HepG2 (cell line): ENCODE data around the gene HNRNPAB. TPM values are rescaled to one million over a fixed set of nuclear protein-coding genes. Genes with fewer than 3 reads are reported as not detected.

Source experiments
- ARID5B ChIP-seq: IDR thresholded peaks from 2 replicates; pipeline ENCODE4 v1.4.0; 2020; ENCODE audit warnings: mild to moderate bottlenecking, missing genetic modification reagents
- BCLAF1 ChIP-seq: fragments of 450-650 bp; IDR thresholded peaks from 2 replicates; pipeline ENCODE4 v1.6.1; 2017; ENCODE audit warnings: mild to moderate bottlenecking
- CEBPZ ChIP-seq: IDR thresholded peaks from 2 replicates; pipeline ENCODE4 v1.6.1; 2012; ENCODE audit warnings: low read length, improper control_type of control experiment
- DRAP1 ChIP-seq: IDR thresholded peaks from 2 replicates; pipeline ENCODE4 v1.6.1; 2016; ENCODE audit warnings: missing genetic modification reagents, missing compliant biosample characterization
- MLLT10 ChIP-seq: sonication (generic); formaldehyde crosslinking; IDR thresholded peaks from 2 replicates; pipeline ENCODE4 v1.4.0; 2020; ENCODE audit warnings: missing genetic modification reagents
- NCOA5 ChIP-seq: sonication (generic); formaldehyde crosslinking; IDR thresholded peaks from 2 replicates; pipeline ENCODE4 v1.4.0; 2020; ENCODE audit warnings: missing genetic modification reagents
- NFE2 ChIP-seq: sonication (generic); formaldehyde crosslinking; IDR thresholded peaks from 2 replicates; pipeline ENCODE4 v1.4.0; 2020; ENCODE audit warnings: missing genetic modification reagents
- POLR2G ChIP-seq: fragments of 200-400 bp; formaldehyde crosslinking; IDR thresholded peaks from 2 replicates; pipeline ENCODE4 v1.6.1; 2018; ENCODE audit warnings: mild to moderate bottlenecking, low read depth, low read length, moderate library complexity
- TFDP2 ChIP-seq: sonication (generic); formaldehyde crosslinking; IDR thresholded peaks from 2 replicates; pipeline ENCODE4 v1.4.0; 2020; ENCODE audit warnings: missing genetic modification reagents
- ZNF431 ChIP-seq: sonication (generic); formaldehyde crosslinking; IDR thresholded peaks from 2 replicates; pipeline ENCODE4 v1.9.0; 2022; ENCODE audit warnings: missing genetic modification reagents, low read depth, mild to moderate bottlenecking, borderline replicate concordance
- ZZZ3 ChIP-seq: sonication (generic); formaldehyde crosslinking; IDR thresholded peaks from 2 replicates; pipeline ENCODE4 v1.4.0; 2020; ENCODE audit warnings: missing genetic modification reagents, mild to moderate bottlenecking, borderline replicate concordance
- polyA plus RNA-seq, 8 experiments: library from polyadenylated mRNA; depleted of rRNA in 3 of 8; stranded (reverse) in 7 of 8; unstranded in 1 of 8; fragments of >200 nt; fragmentation: Illumina TruSeq in 4 of 8; extraction: Trizol in 4 of 8; gene quantifications; 2 replicates each; pipeline versions ENCODE4 v1.2.1 to v1.2.3, GENCODE V29; 2011 to 2016; ENCODE audit warnings: low read depth in 4 of 8, missing spikeins in 1 of 8, mixed read lengths in 1 of 8; ENCODE audit not compliant: insufficient read depth in 1 of 8
- total RNA-seq, 5 experiments: library from RNA; depleted of rRNA; stranded (reverse); fragments of >200 nt; fragmentation: Illumina TruSeq; extraction: Trizol; gene quantifications; 2 replicates each; pipeline ENCODE4 v1.2.3, GENCODE V29; 2016; ENCODE audit warnings: low read depth in 1 of 5

Gene HNRNPAB
- total and polyA plus RNA-seq, 2 of the 13 experiments (the other 11 are each of a cell fraction or from before 2014, with no cell fraction given), result 62.6 to 111 TPM

GRCh38 chr5:178212241-178213002, 8.1 kb downstream of the HNRNPAB start (continued):
- no peak for TF ChIP-seq ARID5B (CRISPR knock-in tag)
- no peak for TF ChIP-seq TFDP2 (CRISPR knock-in tag)
- no peak for TF ChIP-seq MLLT10 (CRISPR knock-in tag)
- TF ChIP-seq NFE2 (CRISPR knock-in tag), result no peak
- TF ChIP-seq ZNF431 (CRISPR knock-in tag), result no peak
- TF ChIP-seq CEBPZ, result no peak
- TF ChIP-seq BCLAF1, result no peak
- no peak for TF ChIP-seq NCOA5 (CRISPR knock-in tag)
- TF ChIP-seq DRAP1 (CRISPR knock-in tag), result no peak
- TF ChIP-seq ZZZ3, result no peak
- TF ChIP-seq POLR2G, result peak; percentile 30
